Stimulated activated CD4-positive, alpha-beta T cell treated with anti-CD3 and anti-CD28 coated beads, Interleukin-1b, Interleukin-23, amount 100 ng/mL, for 1 hour (primary cell): Measurements from ENCODE around the gene LAP3.
A peak's percentile ranks its signal among the peaks of the same experiment; 100 is the strongest.
"Not testable (repeated sequence)": the region's sequence is repeated elsewhere in the genome, so short reads cannot be mapped to it uniquely, and the experiment has no call there.

ENCODE experiments used
- DNase-seq, 2 donors: peaks; one replicate each; pipeline ENCODE4 v3.0.0-alpha.2; 2020; ENCODE audit warnings: low read depth in 2 of 2

Gene LAP3

GRCh38 chr4:17576932-17577664 is at the start of gene LAP3:
LAP3 (plus strand) TSS chr4:17577198; CDS start chr4:17577466, 268 bp downstream.
- peak; percentile 98 to 100 for DNase-seq

- no peak for DNase-seq
Measured at GRCh38 chr4:17528551-17529165, 48.3 kb upstream of the LAP3 start.

GRCh38 chr4:17531538-17532285 is 45.3 kb upstream of the LAP3 start:
- no peak for DNase-seq

GRCh38 chr4:17534705-17535104 is 42.3 kb upstream of the LAP3 start:
- no peak for DNase-seq

GRCh38 chr4:17535242-17535641 is 41.8 kb upstream of the LAP3 start:
- DNase-seq: no peak

- DNase-seq: no peak
Measured at GRCh38 chr4:17535906-17536305, 41.1 kb upstream of the LAP3 start.

- DNase-seq: not testable (repeated sequence)
Measured at GRCh38 chr4:17537060-17537459, 39.9 kb upstream of the LAP3 start.

GRCh38 chr4:17544205-17544604 is 32.8 kb upstream of the LAP3 start:
- no peak for DNase-seq

GRCh38 chr4:17544831-17545234 is 32.2 kb upstream of the LAP3 start:
- DNase-seq: no peak

GRCh38 chr4:17545374-17546140 is 31.4 kb upstream of the LAP3 start:
- no peak for DNase-seq

GRCh38 chr4:17546222-17546621 is 30.8 kb upstream of the LAP3 start:
- no peak for DNase-seq

GRCh38 chr4:17546678-17547077 is 30.3 kb upstream of the LAP3 start:
- DNase-seq: no peak

GRCh38 chr4:17550549-17550948 is 26.4 kb upstream of the LAP3 start:
- DNase-seq: no peak

- DNase-seq: no peak
Measured at GRCh38 chr4:17552427-17552826, 24.6 kb upstream of the LAP3 start.

- DNase-seq: no peak
Measured at GRCh38 chr4:17554568-17554967, 22.4 kb upstream of the LAP3 start.

GRCh38 chr4:17556498-17556897 is 20.5 kb upstream of the LAP3 start:
- no peak for DNase-seq

- no peak for DNase-seq
Measured at GRCh38 chr4:17557880-17558279, 19.1 kb upstream of the LAP3 start.

- no peak for DNase-seq
Measured at GRCh38 chr4:17558941-17559708, 17.9 kb upstream of the LAP3 start.

- DNase-seq: no peak
Measured at GRCh38 chr4:17559709-17560048, 17.3 kb upstream of the LAP3 start.

GRCh38 chr4:17560065-17560673 is 16.8 kb upstream of the LAP3 start:
- DNase-seq: no peak
